NCI-H1694 treated with DMSO at 0.1 percent for 48 hours (cell line): ENCODE data around the gene APOL6.
"Not testable (repeated sequence)": the region's sequence is repeated elsewhere in the genome, so short reads cannot be mapped to it uniquely, and the experiment has no call there.

ENCODE experiments used
- DNase-seq: peaks from one replicate; lab custom pipeline; 2025; lab: John Stamatoyannopoulos, UW

Gene APOL6

GRCh38 chr22:35677460-35678187 is 29.4 kb downstream of the APOL6 start:
- no peak for DNase-seq

GRCh38 chr22:35678836-35679235 is 30.6 kb downstream of the APOL6 start:
- no peak for DNase-seq

GRCh38 chr22:35679492-35679891 is 31.2 kb downstream of the APOL6 start:
- DNase-seq: not testable (repeated sequence)

- no peak for DNase-seq
Observed at GRCh38 chr22:35681454-35682052, 33.3 kb downstream of the APOL6 start.

- DNase-seq: no peak
Observed at GRCh38 chr22:35683560-35683959, 35.3 kb downstream of the APOL6 start.

- peak; percentile 39 for DNase-seq
Observed at GRCh38 chr22:35684270-35684700, 36.0 kb downstream of the APOL6 start.

- DNase-seq: no peak
Observed at GRCh38 chr22:35684732-35685131, 36.5 kb downstream of the APOL6 start.

GRCh38 chr22:35685731-35686130 is 37.5 kb downstream of the APOL6 start:
- DNase-seq: no peak

- DNase-seq: no peak
Observed at GRCh38 chr22:35686298-35686697, 38.1 kb downstream of the APOL6 start.

- DNase-seq: no peak
Observed at GRCh38 chr22:35687461-35687860, 39.2 kb downstream of the APOL6 start.

GRCh38 chr22:35688913-35689675 is 40.8 kb downstream of the APOL6 start:
- no peak for DNase-seq

- DNase-seq: no peak
Observed at GRCh38 chr22:35690001-35690400, 41.8 kb downstream of the APOL6 start.

GRCh38 chr22:35695202-35695601 is 47.0 kb downstream of the APOL6 start:
- DNase-seq: no peak

- no peak for DNase-seq
Observed at GRCh38 chr22:35697142-35697541, 48.9 kb downstream of the APOL6 start.

GRCh38 chr22:35699852-35700251 is 51.6 kb downstream of the APOL6 start:
- DNase-seq: not testable (repeated sequence)

GRCh38 chr22:35703861-35704584 is 55.8 kb downstream of the APOL6 start:
- DNase-seq: no peak

GRCh38 chr22:35705141-35705540 is 56.9 kb downstream of the APOL6 start:
- DNase-seq: no peak

- DNase-seq: no peak
Observed at GRCh38 chr22:35708453-35708852, 60.2 kb downstream of the APOL6 start.

GRCh38 chr22:35708917-35709316 is 60.7 kb downstream of the APOL6 start:
- DNase-seq: no peak

- no peak for DNase-seq
Observed at GRCh38 chr22:35711336-35711735, 63.1 kb downstream of the APOL6 start.

GRCh38 chr22:35712672-35713071 is 64.4 kb downstream of the APOL6 start:
- DNase-seq: no peak

GRCh38 chr22:35717572-35717971 is 69.3 kb downstream of the APOL6 start, which contains the start of gene APOL5:
TSS of gene APOL5 (plus strand) at chr22:35717872. CDS start at chr22:35717872, 0 bp downstream.
- DNase-seq: no peak
